GM12865 (cell line): ENCODE data around the gene CUX1.

ENCODE experiments used
- DNase-seq: peaks from one replicate; pipeline ENCODE4 v3.0.0; 2010; ENCODE audit warnings: low read depth
- H3K4me3 ChIP-seq: 2 replicates; pipeline ENCODE4 v1.5.1; 2011; ENCODE audit warnings: mild to moderate bottlenecking, low read depth, low read length, control low read depth
- TF ChIP-seq, protein P1 (sequence below): IDR thresholded peaks from 2 replicates; pipeline ENCODE4 v1.5.1; 2011; ENCODE audit warnings: low read length, control low read depth, low read depth, inconsistent platforms; ENCODE audit not compliant: insufficient read depth; ENCODE audit errors: missing control alignments

The CUX1 gene

DNA sequence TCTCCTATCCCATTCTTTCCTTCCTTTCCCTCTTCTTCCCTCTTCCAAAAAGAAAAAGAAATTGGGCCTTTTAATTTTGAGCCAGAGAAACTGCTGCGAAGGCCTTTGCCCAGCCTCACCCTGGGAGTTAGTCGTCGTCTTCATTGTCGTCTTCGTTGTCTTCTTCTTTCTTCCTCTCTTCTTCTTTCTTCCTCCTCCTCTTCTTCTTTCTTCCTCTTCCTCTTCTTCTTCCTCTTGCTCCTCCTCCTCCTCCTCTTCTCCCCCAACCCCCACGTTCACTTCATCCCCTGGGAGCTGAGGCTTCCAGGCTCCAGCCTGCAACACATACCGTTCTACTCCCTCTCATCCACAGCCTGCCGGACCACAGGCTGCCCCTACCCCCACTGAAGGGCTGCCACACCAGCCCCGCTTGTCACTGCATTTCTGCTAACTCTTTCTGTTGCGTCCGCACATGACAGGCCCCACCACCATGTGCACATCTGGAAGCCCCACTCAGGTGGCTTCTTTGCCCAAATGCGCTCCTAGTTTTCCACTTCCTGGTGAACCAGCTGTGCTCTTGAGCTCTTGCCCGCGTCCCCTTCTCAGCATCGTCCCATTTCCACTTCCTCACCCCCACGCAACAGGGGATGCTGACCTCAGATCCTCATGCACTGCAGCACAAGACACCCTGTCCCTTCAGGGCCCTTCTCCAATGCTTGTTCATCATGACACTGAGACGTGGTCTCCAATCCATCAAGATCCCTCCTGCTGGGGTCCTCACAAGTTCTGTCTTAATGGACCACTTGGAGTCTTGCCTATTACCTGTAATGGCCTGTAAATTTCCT lies 374.3 kb downstream of the CUX1 start:
- TF ChIP-seq, protein P1, sequence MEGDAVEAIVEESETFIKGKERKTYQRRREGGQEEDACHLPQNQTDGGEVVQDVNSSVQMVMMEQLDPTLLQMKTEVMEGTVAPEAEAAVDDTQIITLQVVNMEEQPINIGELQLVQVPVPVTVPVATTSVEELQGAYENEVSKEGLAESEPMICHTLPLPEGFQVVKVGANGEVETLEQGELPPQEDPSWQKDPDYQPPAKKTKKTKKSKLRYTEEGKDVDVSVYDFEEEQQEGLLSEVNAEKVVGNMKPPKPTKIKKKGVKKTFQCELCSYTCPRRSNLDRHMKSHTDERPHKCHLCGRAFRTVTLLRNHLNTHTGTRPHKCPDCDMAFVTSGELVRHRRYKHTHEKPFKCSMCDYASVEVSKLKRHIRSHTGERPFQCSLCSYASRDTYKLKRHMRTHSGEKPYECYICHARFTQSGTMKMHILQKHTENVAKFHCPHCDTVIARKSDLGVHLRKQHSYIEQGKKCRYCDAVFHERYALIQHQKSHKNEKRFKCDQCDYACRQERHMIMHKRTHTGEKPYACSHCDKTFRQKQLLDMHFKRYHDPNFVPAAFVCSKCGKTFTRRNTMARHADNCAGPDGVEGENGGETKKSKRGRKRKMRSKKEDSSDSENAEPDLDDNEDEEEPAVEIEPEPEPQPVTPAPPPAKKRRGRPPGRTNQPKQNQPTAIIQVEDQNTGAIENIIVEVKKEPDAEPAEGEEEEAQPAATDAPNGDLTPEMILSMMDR, result no peak
- H3K4me3 ChIP-seq, result no peak overlapping the region
- DNase-seq, result no peak

DNA sequence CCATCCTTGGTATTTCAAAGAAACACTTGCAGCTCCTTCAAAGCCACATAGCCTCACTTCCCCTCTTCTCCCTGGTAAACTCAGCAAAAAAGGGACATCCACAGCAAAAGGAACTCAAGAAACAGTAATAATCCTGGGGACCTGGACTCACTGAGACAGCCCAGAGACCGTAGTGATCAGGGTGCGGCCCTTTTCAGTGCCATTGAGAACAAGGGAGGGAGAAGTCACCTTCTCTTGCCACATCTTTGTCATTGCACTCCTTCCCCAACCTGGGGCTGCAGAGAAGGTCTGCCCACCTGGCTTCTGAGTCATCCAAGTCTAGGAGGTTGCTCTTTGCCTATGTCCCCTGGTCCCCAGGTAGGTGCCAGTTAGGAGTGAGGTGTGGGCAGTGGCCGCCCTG lies 375.4 kb downstream of the CUX1 start:
- no peak overlapping the region for H3K4me3 ChIP-seq
- no peak for DNase-seq
- TF ChIP-seq, protein P1, result no peak

DNA sequence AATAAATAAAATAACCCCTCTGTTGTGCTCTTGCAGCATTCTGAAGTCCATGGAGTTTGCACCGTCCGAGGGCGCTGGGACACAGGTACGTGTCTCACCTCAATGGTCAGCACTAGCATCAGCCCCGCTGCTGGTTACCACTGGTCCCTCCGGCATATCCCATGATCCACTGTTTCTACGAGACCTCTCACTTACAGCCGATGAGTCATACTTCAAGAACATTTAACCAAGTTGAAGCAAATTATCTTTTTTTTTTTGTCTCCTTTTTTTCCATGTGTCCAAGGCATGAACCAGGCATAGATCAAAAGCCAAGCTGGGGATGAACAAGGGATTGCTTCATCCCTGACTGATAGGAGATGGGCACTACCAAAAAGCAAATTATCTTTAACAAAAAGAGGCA lies 376.4 kb downstream of the CUX1 start:
- no peak overlapping the region for H3K4me3 ChIP-seq
- TF ChIP-seq, protein P1, result no peak
- DNase-seq, result no peak

DNA sequence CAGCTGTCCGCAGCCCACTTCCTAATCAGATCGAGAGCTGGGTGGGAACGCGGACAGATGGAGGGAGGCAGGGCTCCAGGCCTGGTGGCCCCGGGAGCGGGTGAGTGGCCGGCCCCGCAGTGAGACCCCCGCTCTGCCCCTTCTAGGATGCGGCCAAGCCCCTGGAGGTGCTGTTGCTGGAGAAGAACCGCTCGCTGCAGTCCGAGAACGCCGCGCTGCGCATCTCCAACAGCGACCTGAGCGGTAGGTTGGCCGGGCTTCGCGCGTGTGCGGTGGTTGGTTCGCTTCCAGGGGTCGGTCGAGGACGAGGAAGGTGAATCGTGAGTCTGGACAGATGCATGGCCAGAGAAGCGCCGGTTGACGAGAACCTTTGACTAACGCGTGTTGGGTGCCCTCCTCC lies 377.9 kb downstream of the CUX1 start:
- DNase-seq, result no peak
- H3K4me3 ChIP-seq, result no peak overlapping the region
- TF ChIP-seq, protein P1, result no peak

DNA sequence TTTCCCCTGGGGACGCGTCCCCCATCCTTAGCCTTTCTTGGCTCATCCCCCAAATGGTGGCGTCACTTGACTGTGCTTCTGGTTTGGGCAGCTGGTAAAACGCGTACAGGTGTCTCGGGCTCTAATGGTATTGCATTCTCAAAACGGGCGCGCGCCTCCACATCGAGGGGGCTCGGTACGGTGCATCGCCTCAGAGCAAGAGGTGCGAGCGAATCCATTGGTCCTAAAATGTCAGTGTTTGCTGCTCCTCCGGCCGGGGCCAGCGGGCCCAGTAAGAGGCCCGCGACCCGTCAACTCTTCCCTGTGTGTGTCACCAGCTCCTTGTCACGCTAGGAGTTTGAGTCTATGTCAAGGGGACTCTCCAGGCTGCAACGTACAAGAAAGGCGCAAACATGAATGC lies 378.6 kb downstream of the CUX1 start:
- TF ChIP-seq, protein P1, result no peak
- DNase-seq, result no peak
- no peak overlapping the region for H3K4me3 ChIP-seq

DNA sequence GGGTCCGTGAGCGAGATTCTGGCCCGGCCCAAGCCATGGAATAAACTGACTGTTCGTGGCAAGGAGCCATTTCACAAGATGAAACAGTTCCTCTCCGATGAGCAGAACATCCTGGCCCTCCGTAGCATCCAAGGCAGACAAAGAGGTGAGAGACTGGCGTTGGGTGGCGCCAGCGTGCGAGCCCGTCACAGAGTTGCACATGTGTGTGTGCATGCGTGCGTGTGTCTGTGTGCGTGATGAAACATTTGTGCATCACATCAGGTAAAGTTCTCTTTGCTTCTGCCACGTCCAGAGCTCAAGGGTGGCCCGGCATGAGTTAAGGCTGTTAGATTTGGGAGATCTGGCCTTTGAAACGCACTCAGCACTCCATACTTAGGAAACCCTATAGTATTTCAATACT lies 379.7 kb downstream of the CUX1 start:
- DNase-seq, result no peak
- no peak overlapping the region for H3K4me3 ChIP-seq
- TF ChIP-seq, protein P1, result no peak

DNA sequence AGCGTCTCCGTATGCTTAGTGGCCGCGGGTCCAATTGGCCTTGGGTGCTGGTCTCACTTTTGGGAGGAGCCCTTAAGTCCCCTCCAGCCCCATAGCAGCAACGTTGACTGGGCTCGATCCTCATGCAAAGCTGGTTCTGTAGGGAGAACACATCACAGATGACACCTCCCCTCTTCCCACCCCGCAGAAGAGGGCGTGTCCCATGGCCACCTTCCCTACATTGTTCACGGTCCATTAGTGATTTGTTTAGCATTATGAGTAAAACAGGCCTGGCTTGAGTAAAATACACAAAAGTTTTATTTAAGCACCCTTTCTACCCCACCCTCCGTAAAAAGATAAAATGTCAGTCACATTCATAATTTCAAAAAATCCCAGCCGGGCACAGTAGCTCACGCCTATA lies 380.2 kb downstream of the CUX1 start:
- TF ChIP-seq, protein P1, result no peak
- DNase-seq, result no peak
- no peak overlapping the region for H3K4me3 ChIP-seq
